BLaER1 treated with 17β-estradiol and CSF1 and Interleukin-3, amounts not matched to agents 10 nM and 100 nM (cell line): Measurements from ENCODE around the gene PARP14.
"Not testable (repeated sequence)": the region's sequence is repeated elsewhere in the genome, so short reads cannot be mapped to it uniquely, and the experiment has no call there.

ENCODE experiments used
- H3K27ac ChIP-seq, 11 experiments: shearing (Covaris generic); formaldehyde crosslinking; 2 replicates each; pipeline ENCODE4 v1.8.1; 2022
- H3K27me3 ChIP-seq, 11 experiments: shearing (Covaris generic); formaldehyde crosslinking; 2 replicates each; pipeline ENCODE4 v1.8.1; 2022
- H3K36me3 ChIP-seq, 11 experiments: shearing (Covaris generic); formaldehyde crosslinking; 2 replicates each; pipeline ENCODE4 v1.8.1; 2022
- H3K4me1 ChIP-seq, 10 experiments: shearing (Covaris generic); formaldehyde crosslinking; 2 replicates each; pipeline ENCODE4 v1.8.1; 2022
- H3K4me2 ChIP-seq, 11 experiments: shearing (Covaris generic); formaldehyde crosslinking; 2 replicates each; pipeline ENCODE4 v1.8.1; 2022
- H3K4me3 ChIP-seq, 10 experiments: shearing (Covaris generic); formaldehyde crosslinking; 2 replicates each; pipeline ENCODE4 v1.8.1; 2022
- H3K9ac ChIP-seq, 11 experiments: shearing (Covaris generic); formaldehyde crosslinking; 2 replicates each; pipeline ENCODE4 v1.8.1; 2022
- H3K9me3 ChIP-seq, 11 experiments: shearing (Covaris generic); formaldehyde crosslinking; replicated peaks in 1 of 11; 2 replicates each; pipeline ENCODE4 v1.8.1; 2022
- H4K20me1 ChIP-seq, 11 experiments: shearing (Covaris generic); formaldehyde crosslinking; 2 replicates each; pipeline ENCODE4 v1.8.1; 2022
- Cebpa-rat ChIP-seq, 11 experiments: shearing (Covaris generic); IDR thresholded peaks; 2 replicates each; pipeline ENCODE4 v1.8.1; 2022

Gene PARP14, protein sequence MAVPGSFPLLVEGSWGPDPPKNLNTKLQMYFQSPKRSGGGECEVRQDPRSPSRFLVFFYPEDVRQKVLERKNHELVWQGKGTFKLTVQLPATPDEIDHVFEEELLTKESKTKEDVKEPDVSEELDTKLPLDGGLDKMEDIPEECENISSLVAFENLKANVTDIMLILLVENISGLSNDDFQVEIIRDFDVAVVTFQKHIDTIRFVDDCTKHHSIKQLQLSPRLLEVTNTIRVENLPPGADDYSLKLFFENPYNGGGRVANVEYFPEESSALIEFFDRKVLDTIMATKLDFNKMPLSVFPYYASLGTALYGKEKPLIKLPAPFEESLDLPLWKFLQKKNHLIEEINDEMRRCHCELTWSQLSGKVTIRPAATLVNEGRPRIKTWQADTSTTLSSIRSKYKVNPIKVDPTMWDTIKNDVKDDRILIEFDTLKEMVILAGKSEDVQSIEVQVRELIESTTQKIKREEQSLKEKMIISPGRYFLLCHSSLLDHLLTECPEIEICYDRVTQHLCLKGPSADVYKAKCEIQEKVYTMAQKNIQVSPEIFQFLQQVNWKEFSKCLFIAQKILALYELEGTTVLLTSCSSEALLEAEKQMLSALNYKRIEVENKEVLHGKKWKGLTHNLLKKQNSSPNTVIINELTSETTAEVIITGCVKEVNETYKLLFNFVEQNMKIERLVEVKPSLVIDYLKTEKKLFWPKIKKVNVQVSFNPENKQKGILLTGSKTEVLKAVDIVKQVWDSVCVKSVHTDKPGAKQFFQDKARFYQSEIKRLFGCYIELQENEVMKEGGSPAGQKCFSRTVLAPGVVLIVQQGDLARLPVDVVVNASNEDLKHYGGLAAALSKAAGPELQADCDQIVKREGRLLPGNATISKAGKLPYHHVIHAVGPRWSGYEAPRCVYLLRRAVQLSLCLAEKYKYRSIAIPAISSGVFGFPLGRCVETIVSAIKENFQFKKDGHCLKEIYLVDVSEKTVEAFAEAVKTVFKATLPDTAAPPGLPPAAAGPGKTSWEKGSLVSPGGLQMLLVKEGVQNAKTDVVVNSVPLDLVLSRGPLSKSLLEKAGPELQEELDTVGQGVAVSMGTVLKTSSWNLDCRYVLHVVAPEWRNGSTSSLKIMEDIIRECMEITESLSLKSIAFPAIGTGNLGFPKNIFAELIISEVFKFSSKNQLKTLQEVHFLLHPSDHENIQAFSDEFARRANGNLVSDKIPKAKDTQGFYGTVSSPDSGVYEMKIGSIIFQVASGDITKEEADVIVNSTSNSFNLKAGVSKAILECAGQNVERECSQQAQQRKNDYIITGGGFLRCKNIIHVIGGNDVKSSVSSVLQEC (N-terminal part only)

DNA sequence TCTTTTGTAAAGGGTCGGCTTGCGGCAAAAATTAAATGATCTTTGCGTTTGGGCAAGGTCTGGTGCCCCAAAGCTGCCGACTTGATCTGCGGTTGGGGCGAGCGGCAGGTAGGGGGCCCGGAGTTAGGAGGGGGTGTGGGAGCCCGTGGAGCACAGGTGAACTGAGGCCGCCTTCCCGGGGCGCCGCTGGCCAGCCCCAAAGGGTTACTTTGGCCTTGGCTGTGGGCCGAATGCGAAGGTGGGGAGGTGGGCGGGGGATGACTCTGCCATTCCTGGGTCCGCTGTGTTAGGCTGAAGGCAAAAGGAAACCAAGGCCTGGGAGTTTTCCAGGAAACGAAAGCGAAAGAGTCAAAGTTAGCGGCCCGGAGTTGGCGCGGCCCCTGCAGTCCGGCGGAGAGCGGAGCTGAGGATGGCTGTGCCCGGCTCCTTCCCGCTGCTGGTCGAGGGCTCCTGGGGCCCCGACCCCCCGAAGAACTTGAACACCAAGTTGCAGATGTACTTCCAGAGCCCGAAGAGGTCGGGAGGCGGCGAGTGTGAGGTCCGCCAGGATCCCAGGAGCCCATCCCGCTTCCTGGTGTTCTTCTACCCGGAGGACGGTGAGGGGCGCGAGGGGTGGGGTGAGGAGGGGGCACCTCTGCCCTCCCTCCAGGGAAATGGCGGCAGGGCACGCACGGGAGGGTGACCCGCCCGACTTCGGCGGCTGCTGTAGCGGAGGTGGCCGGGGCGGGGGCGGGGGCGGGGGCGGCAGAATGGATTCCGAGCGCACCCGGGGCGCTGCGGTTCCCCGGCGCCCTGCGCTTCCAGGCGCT lies at the start of gene PARP14:
Gene PARP14 (plus strand): TSS at position 365 of the 809 bp plus-strand sequence. CDS start 45 bp downstream, at position 410.
- TF ChIP-seq Cebpa-rat (IDR thresholded peaks at IDR 0.05): no peak
- Histone ChIP-seq H3K4me1 (peaks cover 44 to 53% (median 46%) of the 10 kb centered on the region in 10 experiments), H3K27me3 (no peaks in the 10 kb centered on the region), H3K36me3 (peaks cover 0 to 9% (median 0%) of the 10 kb centered on the region in 11 experiments; a peak in 8 of 22 replicates), H3K4me2 (peak within 1 kb of the TSS; percentile 89 to 98 (median 95)), H3K9ac (peak within 1 kb of the TSS; percentile 83 to 92 (median 90)), H3K4me3 (peak within 1 kb of the TSS; percentile 76 to 86 (median 83)), H4K20me1 (peaks cover 0 to 36% (median 18%) of the 10 kb centered on the region in 11 experiments; a peak in 8 of 22 replicates), H3K9me3 (peaks cover 0 to 7% (median 5%) of the 10 kb centered on the region in 11 experiments; a peak in 11 of 22 replicates), H3K27ac (peak within 1 kb of the TSS; percentile 81 to 93 (median 90))

DNA sequence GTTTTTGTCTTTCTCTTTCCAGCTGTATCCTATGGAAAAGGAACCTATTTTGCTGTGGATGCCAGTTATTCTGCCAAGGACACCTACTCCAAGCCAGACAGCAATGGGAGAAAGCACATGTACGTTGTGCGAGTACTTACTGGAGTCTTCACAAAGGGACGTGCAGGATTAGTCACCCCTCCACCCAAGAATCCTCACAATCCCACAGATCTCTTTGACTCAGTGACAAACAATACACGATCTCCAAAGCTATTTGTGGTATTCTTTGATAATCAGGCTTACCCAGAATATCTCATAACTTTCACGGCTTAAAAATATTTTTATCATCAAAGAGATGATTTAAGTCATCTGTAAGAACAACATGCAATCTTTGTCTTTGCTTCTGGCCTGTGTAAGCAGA lies 44.9 kb upstream of the PARP14 start:
- Histone ChIP-seq H3K27ac (no peak overlapping the region), H3K4me2 (no peak overlapping the region), H3K4me3 (no peak overlapping the region), H3K4me1 (no peaks in the 10 kb centered on the region), H3K9me3 (no peaks in the 10 kb centered on the region), H3K27me3 (no peaks in the 10 kb centered on the region), H3K36me3 (peaks cover 21 to 60% (median 33%) of the 10 kb centered on the region in 11 experiments; a peak in 21 of 22 replicates), H4K20me1 (no peaks in the 10 kb centered on the region), H3K9ac (no peak overlapping the region)
- TF ChIP-seq Cebpa-rat (IDR thresholded peaks at IDR 0.05): no peak

DNA sequence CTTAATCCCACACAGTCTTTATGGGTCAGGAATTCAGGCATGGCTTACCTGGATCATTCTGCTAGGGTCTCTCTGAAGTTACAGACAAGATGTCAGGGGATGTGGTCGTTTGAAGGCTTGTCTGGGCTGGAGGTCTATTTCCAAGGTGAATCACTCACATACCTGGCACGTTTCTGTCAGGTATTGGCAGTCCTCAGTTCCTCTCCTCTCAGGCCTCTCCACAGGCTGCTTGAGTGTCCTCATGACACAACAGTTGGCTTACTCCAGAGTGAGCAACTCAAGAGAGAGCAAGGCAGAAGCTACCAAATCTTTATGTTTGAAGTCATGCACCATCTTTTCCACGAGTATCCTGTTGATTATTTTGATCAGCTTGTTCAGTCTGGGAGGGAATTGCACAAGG lies 43.9 kb upstream of the PARP14 start:
- Histone ChIP-seq H3K4me3 (no peak overlapping the region), H3K9ac (no peak overlapping the region), H3K27ac (no peak overlapping the region), H3K4me1 (no peaks in the 10 kb centered on the region), H3K4me2 (no peak overlapping the region), H3K36me3 (peaks cover 21 to 52% (median 33%) of the 10 kb centered on the region in 11 experiments; a peak in 21 of 22 replicates), H3K9me3 (no peaks in the 10 kb centered on the region), H4K20me1 (no peaks in the 10 kb centered on the region), H3K27me3 (no peaks in the 10 kb centered on the region)
- TF ChIP-seq Cebpa-rat (IDR thresholded peaks at IDR 0.05): no peak

DNA sequence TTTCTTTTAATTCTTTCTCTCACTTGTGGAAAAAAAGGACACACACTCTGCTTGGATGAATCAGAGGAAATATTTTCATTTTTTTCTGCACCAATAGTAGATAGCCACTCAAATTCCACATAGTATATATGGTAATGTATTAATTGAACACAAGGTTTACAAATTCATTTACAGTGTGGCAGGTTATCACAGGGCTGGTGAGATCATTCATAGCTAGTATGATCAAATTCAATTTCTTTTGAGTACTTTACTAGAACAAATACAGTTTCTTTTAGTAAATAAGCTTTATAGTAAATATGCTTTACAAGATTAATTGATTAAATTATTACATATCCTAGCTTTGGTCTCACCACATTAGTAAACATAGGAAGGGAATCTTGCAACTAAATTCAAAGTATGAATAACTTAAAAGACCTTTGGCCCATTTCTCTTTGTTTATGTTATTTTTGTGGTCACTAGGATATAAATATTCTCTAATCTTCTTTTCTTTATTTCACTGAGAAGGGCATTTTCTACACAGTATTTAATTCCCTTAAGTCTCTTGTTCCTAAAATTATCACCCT lies 40.1 kb upstream of the PARP14 start:
- no peak overlapping the region for H3K4me2 ChIP-seq
- no peaks in the 10 kb centered on the region for H3K27me3 ChIP-seq
- peaks cover 0 to 10% (median 6%) of the 10 kb centered on the region in 10 experiments; a peak in 7 of 20 replicates for H3K4me1 ChIP-seq
- H3K9me3 ChIP-seq: no peaks in the 10 kb centered on the region
- H3K36me3 ChIP-seq: peaks cover 9 to 22% (median 18%) of the 10 kb centered on the region in 11 experiments; a peak in 21 of 22 replicates
- TF ChIP-seq Cebpa-rat (IDR thresholded peaks at IDR 0.05): no peak
- no peak overlapping the region for H3K4me3 ChIP-seq
- H4K20me1 ChIP-seq: no peaks in the 10 kb centered on the region
- H3K9ac ChIP-seq: no peak overlapping the region
- H3K27ac ChIP-seq: no peak overlapping the region

DNA sequence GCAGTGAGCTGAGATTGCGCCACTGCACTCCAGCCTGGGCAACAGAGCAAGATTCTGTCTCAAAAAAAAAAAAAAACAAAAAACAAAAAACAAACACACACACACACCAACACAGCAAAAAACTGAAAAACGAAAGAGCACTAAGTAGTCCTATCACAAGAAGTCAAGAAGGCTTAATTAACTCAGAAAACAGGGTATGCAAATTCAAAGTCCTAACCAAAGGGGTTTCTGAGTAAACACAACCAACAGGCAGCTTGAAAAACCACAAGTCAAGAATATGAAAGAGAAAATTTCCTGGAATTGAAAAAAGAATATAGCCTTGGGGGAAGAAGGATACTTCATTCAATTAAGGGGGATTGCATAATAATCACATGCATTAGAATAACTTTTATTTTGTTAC lies 37.7 kb upstream of the PARP14 start:
- Histone ChIP-seq H3K4me2 (peak overlapping the region in 2 of 11 experiments; percentile 2 to 10; a peak in 2 of 22 replicates), H4K20me1 (no peaks in the 10 kb centered on the region), H3K27ac (no peak overlapping the region), H3K27me3 (no peaks in the 10 kb centered on the region), H3K4me3 (no peak overlapping the region), H3K9me3 (no peaks in the 10 kb centered on the region), H3K36me3 (no peaks in the 10 kb centered on the region), H3K4me1 (peaks cover 7 to 24% (median 19%) of the 10 kb centered on the region in 10 experiments; a peak in 16 of 20 replicates), H3K9ac (no peak overlapping the region)
- TF ChIP-seq Cebpa-rat (IDR thresholded peaks at IDR 0.05): 0 out of 22 replicates have a peak, but pooled peaks of 1 of the 11 experiments have one; percentile 6

DNA sequence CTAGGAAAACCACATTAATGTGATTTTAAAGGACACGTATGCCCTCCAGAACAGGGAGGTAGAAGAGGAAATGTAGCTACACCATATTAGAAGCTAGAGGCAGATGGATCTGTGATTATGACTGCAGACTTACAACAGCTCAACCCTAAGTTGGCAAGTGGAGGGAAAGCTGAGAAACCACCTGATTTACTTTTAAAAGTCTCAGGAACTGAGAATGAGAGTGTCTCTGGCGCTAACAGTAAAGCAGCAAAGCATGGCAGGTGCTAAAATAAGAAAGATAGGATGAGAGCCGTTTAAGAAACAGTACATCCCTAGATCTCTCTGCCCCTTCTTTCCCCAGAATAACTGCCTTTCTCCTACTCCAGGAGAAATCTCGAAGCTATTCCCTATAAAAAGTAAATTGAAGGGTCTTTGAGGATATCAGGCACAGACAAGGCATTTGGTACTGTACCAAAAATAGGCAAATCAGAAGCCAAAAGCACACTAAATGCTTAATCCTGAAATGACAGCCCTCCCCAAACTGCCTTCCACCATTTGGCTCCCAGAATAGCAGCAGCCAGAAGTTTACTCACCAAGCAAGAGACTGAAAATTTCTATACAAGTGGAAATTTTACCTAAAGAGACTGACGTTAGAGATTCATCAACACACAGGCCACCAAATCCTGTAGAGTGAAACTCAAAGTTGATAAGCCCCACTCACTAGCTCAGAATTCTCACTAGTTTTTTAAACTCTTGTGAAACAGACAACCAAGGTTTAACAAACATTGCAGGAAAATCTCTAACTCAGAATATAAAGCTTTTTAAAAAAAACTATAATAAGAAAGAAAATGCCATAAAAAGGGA lies 34.3 kb upstream of the PARP14 start:
- Histone ChIP-seq H3K9ac (peak overlapping the region in 4 of 11 experiments; percentile 25 to 35 (median 31); a peak in 3 of 22 replicates), H3K9me3 (peaks cover 0 to 6% (median 0%) of the 10 kb centered on the region in 11 experiments; a peak in 7 of 22 replicates), H3K4me3 (peak overlapping the region in 2 of 10 experiments; percentile 6 to 16; a peak in 2 of 20 replicates), H3K4me2 (peak overlapping the region; percentile 11 to 71 (median 59)), H3K4me1 (peaks cover 7 to 24% (median 19%) of the 10 kb centered on the region in 10 experiments; a peak in 16 of 20 replicates), H3K27me3 (no peaks in the 10 kb centered on the region), H3K36me3 (no peaks in the 10 kb centered on the region), H4K20me1 (no peaks in the 10 kb centered on the region), H3K27ac (peak overlapping the region in 5 of 11 experiments; percentile 2 to 30 (median 15); a peak in 6 of 22 replicates)
- TF ChIP-seq Cebpa-rat (IDR thresholded peaks at IDR 0.05): no peak

DNA sequence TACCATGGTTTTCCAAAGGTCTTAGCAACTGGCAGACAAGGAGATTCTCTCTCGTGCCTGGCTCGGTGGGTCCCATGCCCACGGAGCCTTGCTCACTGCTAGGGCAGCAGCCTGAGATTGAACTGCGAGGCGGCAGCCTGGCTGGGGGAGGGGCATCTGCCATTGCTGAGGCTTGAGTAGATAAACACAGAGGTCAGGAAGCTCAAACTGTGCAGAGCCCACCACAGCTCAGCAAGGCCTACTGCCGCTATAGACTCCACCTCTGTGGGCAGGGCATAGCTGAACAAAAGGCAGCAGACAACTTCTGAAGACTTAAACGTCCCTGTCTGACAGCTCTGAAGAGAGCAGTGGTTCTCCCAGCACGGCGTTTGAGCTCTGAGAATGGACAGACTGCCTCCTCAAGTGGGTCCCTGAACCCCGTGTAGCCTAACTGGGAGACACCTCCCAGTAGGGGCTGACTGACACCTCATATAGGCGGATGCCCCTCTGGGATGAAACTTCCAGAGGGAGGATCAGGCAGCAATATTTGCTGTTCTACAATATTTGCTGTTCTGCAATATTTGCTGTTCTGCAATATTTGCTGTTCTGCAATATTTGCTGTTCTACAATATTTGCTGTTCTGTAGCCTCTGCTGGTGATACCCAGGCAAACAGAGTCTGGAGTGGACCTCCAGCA lies 29.3 kb upstream of the PARP14 start:
- H3K4me2 ChIP-seq, H3K27ac ChIP-seq, H3K4me3 ChIP-seq, H4K20me1 ChIP-seq, H3K27me3 ChIP-seq, H3K36me3 ChIP-seq, H3K9me3 ChIP-seq, H3K9ac ChIP-seq: not testable (repeated sequence)
- H3K4me1 ChIP-seq: peaks cover 2 to 11% (median 9%) of the 10 kb centered on the region in 10 experiments; a peak in 15 of 20 replicates

DNA sequence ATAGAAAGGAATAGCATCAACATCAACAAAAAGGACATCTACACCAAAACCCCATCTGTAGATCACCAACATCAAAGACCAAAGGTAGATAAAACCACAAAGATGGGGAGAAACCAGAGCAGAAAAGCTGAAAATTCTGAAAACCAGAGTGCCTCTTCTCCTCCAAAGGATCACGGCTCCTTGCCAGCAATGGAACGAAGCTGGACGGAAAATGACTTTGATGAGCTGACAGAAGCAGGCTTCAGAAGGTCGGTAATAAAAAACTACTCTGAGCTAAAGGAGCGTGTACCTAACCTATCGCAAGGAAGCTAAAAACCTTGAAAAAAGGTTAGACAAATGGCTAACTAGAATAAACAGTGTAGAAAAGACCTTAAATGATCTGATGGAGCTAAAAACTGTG lies 28.7 kb upstream of the PARP14 start:
- not testable (repeated sequence) for H3K36me3 ChIP-seq, H3K9ac ChIP-seq, H3K4me3 ChIP-seq, H3K27me3 ChIP-seq, H3K4me1 ChIP-seq, H3K27ac ChIP-seq, H4K20me1 ChIP-seq, H3K4me2 ChIP-seq, H3K9me3 ChIP-seq

DNA sequence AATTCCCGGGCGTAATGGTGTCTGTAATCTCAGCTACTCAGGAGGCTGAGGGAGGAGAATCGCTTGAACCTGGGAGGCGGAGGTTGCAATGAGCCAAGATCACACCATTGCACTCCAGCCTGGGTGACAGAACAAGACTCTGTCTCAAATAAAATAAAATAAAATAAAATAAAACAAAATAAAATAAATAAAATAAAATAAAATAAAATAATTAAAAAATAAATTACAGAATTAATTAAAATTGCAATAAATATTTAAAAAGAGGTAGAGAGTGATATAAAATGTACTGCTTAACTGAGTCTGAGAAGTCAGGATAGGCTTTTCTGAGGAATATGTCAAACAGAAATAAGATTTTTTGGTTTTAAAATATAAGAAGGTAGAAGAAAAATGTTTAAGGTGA lies 22.3 kb upstream of the PARP14 start:
- Histone ChIP-seq H3K9me3 (peaks cover 15 to 21% (median 17%) of the 10 kb centered on the region in 11 experiments), H3K4me1 (peaks cover 6 to 25% (median 9%) of the 10 kb centered on the region in 10 experiments), H3K4me2 (peak overlapping the region in 6 of 11 experiments; percentile 37 to 63 (median 48); a peak in 9 of 22 replicates)
- H3K36me3 ChIP-seq, H4K20me1 ChIP-seq, H3K27ac ChIP-seq, H3K9ac ChIP-seq, H3K4me3 ChIP-seq, H3K27me3 ChIP-seq: not testable (repeated sequence)
